ENCODE measurements around the gene ZNF606. TPM values are rescaled to one million over a fixed set of nuclear protein-coding genes. Genes with fewer than 3 reads are reported as not detected.

The ZNF606 gene
- total RNA-seq = 10 to 100 TPM; 11.9 to 37.5 (median 15.3) TPM
- polyA plus RNA-seq = 10 to 100 TPM in 1 of 2 donors, 1 to 10 TPM in 1; 9.4 to 11.3 TPM
- 15.2 reads per million, percentile 44 among the genes with 10 or more reads in this experiment for total RNA-seq

GRCh38 chr19:58002384-58003173 is at the start of gene ZNF606:
Gene ZNF606 (minus strand): TSS chr19:58002820. CDS start chr19:58001319, 1,501 bp downstream.
- intact Hi-C loops (cut with micrococcal nuclease) = loop anchor here (1.0 to 5.0 kb wide), 23 partner anchors 55 to 1688 kb away; partner anchors contain the start of genes ZNF256 (in 2 of the 2), ZNF274 (in 2 of the 2), ZNF329 (in 2 of the 2) and ZNF416 (in 2 of the 2)
- H3K27me3 ChIP-seq (ENCODE audit: control insufficient read depth in 2 of 2, insufficient read depth in 2 of 2, low read length in 2 of 2) = no peaks in the 10 kb centered on the region
- ChIA-PET CTCF (no interaction called here), POLR2A (interaction anchor here (0.6 to 2.9 kb wide), 32 partner anchors 8 to 762 kb away, joined by 3 to 17 read pairs (median 3); partner anchors contain the start of genes CHMP2A, ZNF135, ZNF211 and ZNF274)
- DNase-seq (peak; percentile 79 to 87 (median 85)), ATAC-seq (peak; percentile 100)
- H3K36me3 ChIP-seq (ENCODE audit: control insufficient read depth in 2 of 3, insufficient read depth in 3 of 3, low read length in 3 of 3) = peaks cover 0 to 61% (median 13%) of the 10 kb centered on the region in 3 experiments
- Mint-ChIP-seq H3K27me3 (no peaks in the 10 kb centered on the region), H3K27ac (peak within 1 kb of the TSS; percentile 79 to 94 (median 88)), H3K9me3 (peaks cover 3 to 93% (median 65%) of the 10 kb centered on the region in 11 donors), H3K36me3 (peaks cover 32 to 84% (median 78%) of the 10 kb centered on the region in 5 donors), H3K4me1 (peaks cover 15 to 40% (median 27%) of the 10 kb centered on the region in 7 donors), H3K4me3 (peak within 1 kb of the TSS; percentile 80 to 90 (median 88))
- peaks cover 0 to 62% (median 35%) of the 10 kb centered on the region in 3 experiments for H3K9me3 ChIP-seq (ENCODE audit: control insufficient read depth in 2 of 3, low read length in 3 of 3)
- peak within 1 kb of the TSS; percentile 91 for H3K4me3 ChIP-seq (ENCODE audit: low read length)
- peaks cover 14 to 18% of the 10 kb centered on the region in 2 donors for H3K4me1 ChIP-seq (ENCODE audit: control insufficient read depth in 2 of 2, insufficient read depth in 2 of 2, low read length in 2 of 2)
- peak within 1 kb of the TSS; percentile 90 for H3K27ac ChIP-seq (ENCODE audit: low read depth, low read length)

- Mint-ChIP-seq H3K27me3 (peaks cover 0 to 21% (median 15%) of the 10 kb centered on the region in 5 donors), H3K9me3 (peaks cover 22 to 83% (median 42%) of the 10 kb centered on the region in 11 donors), H3K4me1 (peaks cover 0 to 6% (median 0%) of the 10 kb centered on the region in 7 donors), H3K27ac (no peak overlapping the region), H3K36me3 (peaks cover 4 to 24% (median 13%) of the 10 kb centered on the region in 5 donors), H3K4me3 (no peak overlapping the region)
- intact Hi-C loops (cut with micrococcal nuclease) = no loop called here
- no peak for ATAC-seq
- H3K4me3 ChIP-seq (ENCODE audit: low read length) = no peak overlapping the region
- no peaks in the 10 kb centered on the region for H3K4me1 ChIP-seq (ENCODE audit: control insufficient read depth in 2 of 2, insufficient read depth in 2 of 2, low read length in 2 of 2)
- no peaks in the 10 kb centered on the region for H3K27me3 ChIP-seq (ENCODE audit: control insufficient read depth in 2 of 2, insufficient read depth in 2 of 2, low read length in 2 of 2)
- H3K9me3 ChIP-seq (ENCODE audit: control insufficient read depth in 2 of 3, low read length in 3 of 3) = peaks cover 0 to 89% (median 0%) of the 10 kb centered on the region in 3 experiments
- H3K27ac ChIP-seq (ENCODE audit: low read depth, low read length) = no peak overlapping the region
- no peaks in the 10 kb centered on the region for H3K36me3 ChIP-seq (ENCODE audit: control insufficient read depth in 2 of 3, insufficient read depth in 3 of 3, low read length in 3 of 3)
- ChIA-PET POLR2A (no interaction called here), CTCF (no interaction called here)
- no peak for DNase-seq
Measured at GRCh38 chr19:58052256-58052655, 49.6 kb upstream of the ZNF606 start.

- DNase-seq = no peak
- intact Hi-C loops (cut with micrococcal nuclease) = no loop called here
- POLR2A ChIA-PET = no interaction called here
Measured at GRCh38 chr19:58047672-58048071, 45.1 kb upstream of the ZNF606 start.

DNA sequence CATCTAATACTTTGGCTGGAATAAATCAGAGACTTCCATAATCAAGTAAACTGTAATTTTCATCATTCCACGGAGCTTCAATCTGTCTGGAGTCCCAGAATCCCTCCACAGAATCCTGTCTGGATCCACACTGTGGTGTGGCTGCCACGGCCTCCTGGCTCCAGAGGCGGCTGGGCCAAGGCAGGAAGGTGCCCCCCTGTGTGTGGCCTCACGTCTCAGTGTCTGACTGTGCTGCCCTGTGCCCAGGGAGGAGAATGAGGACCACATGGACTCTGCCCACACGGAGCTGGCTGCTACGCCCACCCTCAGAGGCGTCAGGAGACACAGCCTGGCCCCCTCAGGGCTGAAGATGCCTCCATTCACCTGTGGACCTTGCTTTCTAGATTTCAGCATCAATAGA is 44.2 kb upstream of the ZNF606 start:
- no peak overlapping the region for H3K4me3 ChIP-seq (ENCODE audit: low read length)
- Mint-ChIP-seq H3K4me1 (peaks cover 0 to 1% (median 0%) of the 10 kb centered on the region in 7 donors), H3K4me3 (no peak overlapping the region), H3K27ac (no peak overlapping the region), H3K9me3 (peaks cover 16 to 93% (median 58%) of the 10 kb centered on the region in 11 donors), H3K27me3 (peaks cover 0 to 2% (median 0%) of the 10 kb centered on the region in 5 donors), H3K36me3 (peaks cover 3 to 21% (median 17%) of the 10 kb centered on the region in 5 donors)
- POLR2A ChIA-PET = no interaction called here
- H3K9me3 ChIP-seq (ENCODE audit: control insufficient read depth in 2 of 3, low read length in 3 of 3) = peaks cover 0 to 78% (median 0%) of the 10 kb centered on the region in 3 experiments
- ATAC-seq = no peak
- CTCF ChIA-PET = no interaction called here
- no peaks in the 10 kb centered on the region for H3K36me3 ChIP-seq (ENCODE audit: control insufficient read depth in 2 of 3, insufficient read depth in 3 of 3, low read length in 3 of 3)
- no peaks in the 10 kb centered on the region for H3K4me1 ChIP-seq (ENCODE audit: control insufficient read depth in 2 of 2, insufficient read depth in 2 of 2, low read length in 2 of 2)
- intact Hi-C loops (cut with micrococcal nuclease) = no loop called here
- DNase-seq = no peak
- H3K27ac ChIP-seq (ENCODE audit: low read depth, low read length) = no peak overlapping the region
- no peaks in the 10 kb centered on the region for H3K27me3 ChIP-seq (ENCODE audit: control insufficient read depth in 2 of 2, insufficient read depth in 2 of 2, low read length in 2 of 2)

More at GRCh38 chr19:58047672-58048071, 45.1 kb upstream of the ZNF606 start:
- Mint-ChIP-seq H3K36me3 (peaks cover 3 to 20% (median 17%) of the 10 kb centered on the region in 5 donors), H3K9me3 (peaks cover 16 to 93% (median 57%) of the 10 kb centered on the region in 11 donors), H3K4me1 (peaks cover 0 to 1% (median 0%) of the 10 kb centered on the region in 7 donors), H3K27ac (no peak overlapping the region), H3K4me3 (no peak overlapping the region), H3K27me3 (no peaks in the 10 kb centered on the region)
- H3K36me3 ChIP-seq (ENCODE audit: control insufficient read depth in 2 of 3, insufficient read depth in 3 of 3, low read length in 3 of 3) = no peaks in the 10 kb centered on the region
- no peaks in the 10 kb centered on the region for H3K4me1 ChIP-seq (ENCODE audit: control insufficient read depth in 2 of 2, insufficient read depth in 2 of 2, low read length in 2 of 2)
- no peak overlapping the region for H3K4me3 ChIP-seq (ENCODE audit: low read length)
- no peak overlapping the region for H3K27ac ChIP-seq (ENCODE audit: low read depth, low read length)
- no peaks in the 10 kb centered on the region for H3K27me3 ChIP-seq (ENCODE audit: control insufficient read depth in 2 of 2, insufficient read depth in 2 of 2, low read length in 2 of 2)
- peaks cover 0 to 83% (median 0%) of the 10 kb centered on the region in 3 experiments for H3K9me3 ChIP-seq (ENCODE audit: control insufficient read depth in 2 of 3, low read length in 3 of 3)
- ATAC-seq = no peak
- CTCF ChIA-PET = no interaction called here

DNA sequence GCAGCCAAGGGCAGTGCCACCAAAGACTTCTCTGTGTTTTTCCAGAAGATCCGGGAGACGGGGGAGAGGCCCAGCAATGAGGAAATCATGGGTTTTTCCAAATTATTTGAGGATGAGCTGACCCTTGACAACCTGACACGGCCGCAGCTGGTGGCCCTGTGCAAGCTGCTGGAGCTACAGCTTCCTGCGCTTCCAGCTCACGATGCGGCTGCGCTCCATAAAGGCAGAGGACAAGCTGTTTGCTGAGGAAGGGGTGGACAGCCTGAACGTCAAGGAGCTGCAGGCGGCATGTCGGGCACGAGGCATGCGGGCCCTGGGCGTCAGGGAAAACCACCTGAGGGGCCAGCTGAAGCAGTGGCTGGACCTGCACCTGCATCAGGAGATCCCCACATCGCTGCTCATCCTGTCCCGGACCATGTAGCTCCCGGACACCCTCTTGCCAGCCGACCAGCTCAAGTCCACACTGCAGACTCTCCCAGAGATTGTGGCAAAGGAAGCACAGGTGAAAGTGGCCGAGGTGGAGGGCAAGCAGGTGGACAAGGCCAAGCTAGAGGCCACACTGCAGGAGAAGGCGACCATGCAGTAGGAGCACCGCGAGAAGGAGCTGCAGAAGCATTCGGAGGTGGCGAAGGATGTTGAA is 42.9 kb upstream of the ZNF606 start:
- Histone ChIP-seq H3K9me3 (ENCODE audit: control insufficient read depth in 2 of 3, low read length in 3 of 3) (peaks cover 0 to 76% (median 0%) of the 10 kb centered on the region in 3 experiments), H3K36me3 (ENCODE audit: control insufficient read depth in 2 of 3, insufficient read depth in 3 of 3, low read length in 3 of 3) (no peaks in the 10 kb centered on the region), H3K27me3 (ENCODE audit: control insufficient read depth in 2 of 2, insufficient read depth in 2 of 2, low read length in 2 of 2) (no peaks in the 10 kb centered on the region), H3K4me3 (ENCODE audit: low read length) (no peak overlapping the region), H3K27ac (ENCODE audit: low read depth, low read length) (no peak overlapping the region), H3K4me1 (ENCODE audit: control insufficient read depth in 2 of 2, insufficient read depth in 2 of 2, low read length in 2 of 2) (no peaks in the 10 kb centered on the region)
- peaks cover 0 to 1% (median 0%) of the 10 kb centered on the region in 7 donors for H3K4me1 Mint-ChIP-seq
- CTCF ChIA-PET = no interaction called here
- peak overlapping the region in 1 of 9 donors; percentile 77 for H3K27ac Mint-ChIP-seq
- H3K4me3 Mint-ChIP-seq = no peak overlapping the region
- H3K9me3 Mint-ChIP-seq = peaks cover 13 to 93% (median 58%) of the 10 kb centered on the region in 11 donors
- intact Hi-C loops (cut with micrococcal nuclease) = no loop called here
- POLR2A ChIA-PET = no interaction called here
- DNase-seq = no peak
- H3K36me3 Mint-ChIP-seq = peaks cover 5 to 25% (median 17%) of the 10 kb centered on the region in 5 donors
- no peak for ATAC-seq
- H3K27me3 Mint-ChIP-seq = peaks cover 0 to 6% (median 0%) of the 10 kb centered on the region in 5 donors

DNA sequence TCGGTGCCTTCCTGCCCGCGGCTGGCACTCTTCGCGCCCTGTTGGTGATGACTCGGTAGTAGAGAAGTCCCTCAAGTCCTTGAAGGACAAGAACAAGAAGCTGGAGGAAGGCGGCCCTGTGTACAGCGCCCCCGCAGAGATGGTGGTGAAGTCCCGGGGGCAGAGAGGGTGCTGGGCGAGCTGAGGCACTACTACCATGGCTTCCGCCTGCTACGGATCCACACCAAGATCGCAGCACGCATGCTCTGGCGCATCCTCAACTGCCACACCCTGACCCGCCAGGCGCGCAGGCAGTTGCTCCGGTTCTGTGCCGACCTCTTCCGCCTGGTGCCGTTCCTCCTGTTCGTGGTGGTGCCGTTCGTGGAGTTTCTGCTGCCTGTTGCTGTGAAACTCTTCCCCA is 42.3 kb upstream of the ZNF606 start:
- DNase-seq (no peak), ATAC-seq (no peak)
- peaks cover 0 to 80% (median 0%) of the 10 kb centered on the region in 3 experiments for H3K9me3 ChIP-seq (ENCODE audit: control insufficient read depth in 2 of 3, low read length in 3 of 3)
- ChIA-PET POLR2A (no interaction called here), CTCF (no interaction called here)
- Mint-ChIP-seq H3K9me3 (peaks cover 13 to 96% (median 60%) of the 10 kb centered on the region in 11 donors), H3K27ac (no peak overlapping the region), H3K36me3 (peaks cover 5 to 24% (median 17%) of the 10 kb centered on the region in 5 donors), H3K4me1 (peaks cover 0 to 1% (median 0%) of the 10 kb centered on the region in 7 donors), H3K4me3 (no peak overlapping the region), H3K27me3 (peaks cover 0 to 6% (median 0%) of the 10 kb centered on the region in 5 donors)
- H3K27me3 ChIP-seq (ENCODE audit: control insufficient read depth in 2 of 2, insufficient read depth in 2 of 2, low read length in 2 of 2) = no peaks in the 10 kb centered on the region
- intact Hi-C loops (cut with micrococcal nuclease) = no loop called here
- H3K4me1 ChIP-seq (ENCODE audit: control insufficient read depth in 2 of 2, insufficient read depth in 2 of 2, low read length in 2 of 2) = no peaks in the 10 kb centered on the region
- no peak overlapping the region for H3K27ac ChIP-seq (ENCODE audit: low read depth, low read length)
- H3K36me3 ChIP-seq (ENCODE audit: control insufficient read depth in 2 of 3, insufficient read depth in 3 of 3, low read length in 3 of 3) = no peaks in the 10 kb centered on the region
- no peak overlapping the region for H3K4me3 ChIP-seq (ENCODE audit: low read length)
